Natural killer cell (primary cell): ENCODE data around the gene BLTP3B. TPM values are rescaled to one million over a fixed set of nuclear protein-coding genes. Genes with fewer than 3 reads are reported as not detected.

Experiments used
- ATAC-seq, 3 donors: fragments of 150-1000 bp in 2 of 3; fragments of 200-7000 bp in 1 of 3; cut with Tn5 transposase; 1 replicate in 1 of 3; 2 replicates in 2 of 3; pipeline ENCODE4 v1.10.0; 2021; ENCODE audit warnings: mild to moderate bottlenecking in 2 of 3, moderate library complexity in 2 of 3
- DNase-seq, 2 donors: peaks; one replicate each; pipeline versions ENCODE4 v3.0.0 to v3.0.0-alpha.2; 2013 to 2021; ENCODE audit warnings: mixed read lengths in 1 of 2
- H3K27ac ChIP-seq: one replicate; pipeline ENCODE4 v1.5.1; 2013; ENCODE audit warnings: mild to moderate bottlenecking, low read length
- H3K27me3 ChIP-seq: one replicate; pipeline ENCODE4 v1.6.1; 2013; ENCODE audit warnings: low read length; ENCODE audit not compliant: control insufficient read depth, insufficient read depth
- H3K36me3 ChIP-seq: one replicate; pipeline ENCODE4 v1.6.1; 2013; ENCODE audit warnings: low read length; ENCODE audit not compliant: control insufficient read depth, insufficient read depth
- H3K4me1 ChIP-seq: one replicate; pipeline ENCODE4 v1.6.1; 2013; ENCODE audit warnings: low read length; ENCODE audit not compliant: control insufficient read depth, insufficient read depth
- H3K4me3 ChIP-seq: one replicate; pipeline ENCODE4 v1.5.1; 2013; ENCODE audit warnings: low read length
- H3K9me3 ChIP-seq: one replicate; pipeline ENCODE4 v1.6.1; 2013; ENCODE audit warnings: low read length; ENCODE audit not compliant: control insufficient read depth, insufficient read depth
- H3K27ac Mint-ChIP-seq, 2 donors: one replicate each; pipeline ENCODE4 v1.8.0; 2022; ENCODE audit warnings: mild to moderate bottlenecking in 2 of 2, mixed read lengths in 2 of 2, moderate library complexity in 1 of 2
- H3K27me3 Mint-ChIP-seq, 2 donors: one replicate each; pipeline ENCODE4 v1.8.0; 2022; ENCODE audit warnings: low read depth in 2 of 2, mixed read lengths in 2 of 2
- H3K36me3 Mint-ChIP-seq: one replicate; pipeline ENCODE4 v1.8.0; 2022; ENCODE audit warnings: mixed read lengths
- H3K4me1 Mint-ChIP-seq, 2 donors: one replicate each; pipeline ENCODE4 v1.8.0; 2022; ENCODE audit warnings: mixed read lengths in 2 of 2
- H3K4me3 Mint-ChIP-seq: one replicate; pipeline ENCODE4 v1.8.0; 2022; ENCODE audit warnings: mild to moderate bottlenecking, moderate library complexity, mixed read lengths
- H3K9me3 Mint-ChIP-seq, 2 donors: one replicate each; pipeline ENCODE4 v1.8.0; 2022; ENCODE audit warnings: mixed read lengths in 2 of 2
- WGBS: methylation state at CpG from one replicate; pipeline ENCODE4 v1.1.7; 2013; ENCODE audit warnings: missing lambda C conversion rate; ENCODE audit not compliant: insufficient coverage; 5-methylcytosine and 5-hydroxymethylcytosine counted together
- intact Hi-C: fragments of 100-400 bp; cut with micrococcal nuclease; formaldehyde crosslinking; loops from one replicate; pipeline ENCODE4 v1.14.2; 2022
- total RNA-seq, 4 donors: library from RNA; stranded (reverse); fragments of 120-200 nt in 1 of 4; gene quantifications; one replicate each; pipeline versions ENCODE4 v1.2.3 to v1.2.4, GENCODE V29; 2013 to 2022
- TF ChIP-seq, protein P1 (sequence below): fragments of 200-600 bp; IDR thresholded peaks from one replicate; pipeline ENCODE4 v1.8.0; 2022; ENCODE audit warnings: antibody characterized with exemption

Gene BLTP3B
- total RNA-seq, 3 donors from 2014 or later (not counting 1 experiment from before 2014, with no cell fraction given) = 30.8 to 42.8 (median 30.9) TPM

- H3K4me3 ChIP-seq = peak overlapping the region; percentile 81
- ATAC-seq (peak; percentile 41 to 61 (median 52)), DNase-seq (peak in 1 of 2 donors; percentile 61)
- H3K4me1 ChIP-seq = peaks cover 16% of the 10 kb centered on the region
- no peaks in the 10 kb centered on the region for H3K27me3 Mint-ChIP-seq
- intact Hi-C loops = loop anchor here (1.0 kb wide), 2 partner anchors 58 to 125 kb away; partner anchors contain the start of genes ACTR6, DEPDC4 and SCYL2
- peaks cover 41 to 44% of the 10 kb centered on the region in 2 donors for H3K4me1 Mint-ChIP-seq
- WGBS = under 1% methylated on average over 86 of the region's 86 CpGs
- no peaks in the 10 kb centered on the region for H3K9me3 ChIP-seq
- TF ChIP-seq, protein P1, sequence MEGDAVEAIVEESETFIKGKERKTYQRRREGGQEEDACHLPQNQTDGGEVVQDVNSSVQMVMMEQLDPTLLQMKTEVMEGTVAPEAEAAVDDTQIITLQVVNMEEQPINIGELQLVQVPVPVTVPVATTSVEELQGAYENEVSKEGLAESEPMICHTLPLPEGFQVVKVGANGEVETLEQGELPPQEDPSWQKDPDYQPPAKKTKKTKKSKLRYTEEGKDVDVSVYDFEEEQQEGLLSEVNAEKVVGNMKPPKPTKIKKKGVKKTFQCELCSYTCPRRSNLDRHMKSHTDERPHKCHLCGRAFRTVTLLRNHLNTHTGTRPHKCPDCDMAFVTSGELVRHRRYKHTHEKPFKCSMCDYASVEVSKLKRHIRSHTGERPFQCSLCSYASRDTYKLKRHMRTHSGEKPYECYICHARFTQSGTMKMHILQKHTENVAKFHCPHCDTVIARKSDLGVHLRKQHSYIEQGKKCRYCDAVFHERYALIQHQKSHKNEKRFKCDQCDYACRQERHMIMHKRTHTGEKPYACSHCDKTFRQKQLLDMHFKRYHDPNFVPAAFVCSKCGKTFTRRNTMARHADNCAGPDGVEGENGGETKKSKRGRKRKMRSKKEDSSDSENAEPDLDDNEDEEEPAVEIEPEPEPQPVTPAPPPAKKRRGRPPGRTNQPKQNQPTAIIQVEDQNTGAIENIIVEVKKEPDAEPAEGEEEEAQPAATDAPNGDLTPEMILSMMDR = no peak
- peak overlapping the region; percentile 91 to 95 for H3K27ac Mint-ChIP-seq
- no peaks in the 10 kb centered on the region for H3K27me3 ChIP-seq
- peak overlapping the region; percentile 92 for H3K27ac ChIP-seq
- H3K36me3 Mint-ChIP-seq = no peaks in the 10 kb centered on the region
- no peaks in the 10 kb centered on the region for H3K9me3 Mint-ChIP-seq
- no peaks in the 10 kb centered on the region for H3K36me3 ChIP-seq
- peak overlapping the region; percentile 98 for H3K4me3 Mint-ChIP-seq
Measured at GRCh38 chr12:100141998-100142850, 450 bp downstream of the BLTP3B start.

- Histone ChIP-seq H3K4me1 (peaks cover 16% of the 10 kb centered on the region), H3K4me3 (peak overlapping the region; percentile 81), H3K9me3 (no peaks in the 10 kb centered on the region), H3K27ac (peak overlapping the region; percentile 92), H3K36me3 (no peaks in the 10 kb centered on the region), H3K27me3 (no peaks in the 10 kb centered on the region)
- H3K4me3 Mint-ChIP-seq = peak overlapping the region; percentile 98
- H3K4me1 Mint-ChIP-seq = peaks cover 44 to 46% of the 10 kb centered on the region in 2 donors
- 8% methylated on average over 6 of the region's 6 CpGs for WGBS
- H3K9me3 Mint-ChIP-seq = no peaks in the 10 kb centered on the region
- ATAC-seq (peak in 1 of 3 donors; percentile 19), DNase-seq (peak in 1 of 2 donors; percentile 46)
- H3K27me3 Mint-ChIP-seq = no peaks in the 10 kb centered on the region
- TF ChIP-seq, protein P1 = no peak
- H3K36me3 Mint-ChIP-seq = no peaks in the 10 kb centered on the region
- intact Hi-C loops = no loop called here
- peak overlapping the region; percentile 89 to 95 for H3K27ac Mint-ChIP-seq
Measured at GRCh38 chr12:100141666-100141997, 1.0 kb downstream of the BLTP3B start.

- 59% methylated on average over 5 of the region's 5 CpGs for WGBS
- no peaks in the 10 kb centered on the region for H3K36me3 ChIP-seq
- TF ChIP-seq, protein P1 = no peak
- H3K27me3 ChIP-seq = no peaks in the 10 kb centered on the region
- Mint-ChIP-seq H3K4me3 (no peak overlapping the region), H3K27me3 (no peaks in the 10 kb centered on the region), H3K9me3 (no peaks in the 10 kb centered on the region), H3K36me3 (no peaks in the 10 kb centered on the region), H3K27ac (peak overlapping the region in 1 of 2 donors; percentile 27), H3K4me1 (peaks cover 51 to 52% of the 10 kb centered on the region in 2 donors)
- DNase-seq = no peak
- no peak overlapping the region for H3K27ac ChIP-seq
- ATAC-seq = no peak
- intact Hi-C loops = no loop called here
- H3K9me3 ChIP-seq = no peaks in the 10 kb centered on the region
- H3K4me1 ChIP-seq = peaks cover 16% of the 10 kb centered on the region
- no peak overlapping the region for H3K4me3 ChIP-seq
Measured at GRCh38 chr12:100138803-100139098, 3.9 kb downstream of the BLTP3B start.
